H1 (cell line): ENCODE data around the gene SPSB1. TPM values are rescaled to one million over a fixed set of nuclear protein-coding genes. Genes with fewer than 3 reads are reported as not detected.
A peak's percentile ranks its signal among the peaks of the same experiment; 100 is the strongest.

ENCODE experiments used
- CTCF ChIA-PET: fragments of 300-600 bp; sonication (Branson Sonifier 250); formaldehyde crosslinking; loops from one replicate; lab custom pipeline; 2021; ENCODE audit not compliant: partially characterized antibody; lab: Charles Lee
- POLR2A ChIA-PET: fragments of 300-600 bp; sonication (Branson Sonifier 250); formaldehyde crosslinking; loops from one replicate; lab custom pipeline; 2021; ENCODE audit warnings: inconsistent platforms; ENCODE audit not compliant: partially characterized antibody; lab: Charles Lee
- DNase-seq, 2 experiments: peaks; one replicate each; pipeline versions ENCODE4 v3.0.0 to v3.0.0-alpha.2; 2010 to 2022; ENCODE audit warnings: low spot score in 2 of 2, low read depth in 1 of 2, mixed read lengths in 1 of 2
- FAIRE-seq: peaks from 2 replicates; lab custom pipeline; 2011; peaks lifted over from hg19 to GRCh38; lab: Jason Lieb, UNC
- H2AFZ ChIP-seq: 2 replicates; pipeline ENCODE4 v1.8.1; 2012; ENCODE audit warnings: low read length, inconsistent platforms
- H2AK5ac ChIP-seq: 2 replicates; pipeline ENCODE4 v1.6.1; 2013; ENCODE audit warnings: low read depth, low read length
- H2BK120ac ChIP-seq: replicated peaks from 2 replicates; pipeline ENCODE3; 2013; ENCODE audit warnings: low read depth, low read length, inconsistent platforms
- H2BK12ac ChIP-seq: 2 replicates; pipeline ENCODE4 v1.6.1; 2013; ENCODE audit warnings: low read depth, low read length
- H2BK15ac ChIP-seq: 2 replicates; pipeline ENCODE4 v1.6.1; 2013; ENCODE audit warnings: low read length
- H2BK20ac ChIP-seq: 2 replicates; pipeline ENCODE4 v1.6.1; 2013; ENCODE audit warnings: low read length
- H2BK5ac ChIP-seq: 2 replicates; pipeline ENCODE4 v1.6.1; 2013; ENCODE audit warnings: low read depth, low read length
- H3K14ac ChIP-seq: 2 replicates; pipeline ENCODE4 v1.6.1; 2013; ENCODE audit warnings: inconsistent platforms; ENCODE audit not compliant: insufficient read length
- H3K18ac ChIP-seq: 2 replicates; pipeline ENCODE4 v1.6.1; 2013; ENCODE audit warnings: low read length; ENCODE audit errors: extremely low read depth
- H3K23ac ChIP-seq: 2 replicates; pipeline ENCODE4 v1.6.1; 2013; ENCODE audit warnings: inconsistent platforms; ENCODE audit not compliant: insufficient read length
- H3K23me2 ChIP-seq: 2 replicates; pipeline ENCODE4 v1.6.1; 2013; ENCODE audit warnings: low read depth, low read length
- H3K27ac ChIP-seq: 2 replicates; pipeline ENCODE4 v1.6.1; 2011; ENCODE audit warnings: low read depth, low read length, inconsistent platforms
- H3K27me3 ChIP-seq, 4 experiments: replicated peaks in 1 of 4; 1 replicate in 1 of 4; 2 replicates in 3 of 4; pipeline versions ENCODE4 v1.6.1 to v1.8.1; 2011 to 2013; ENCODE audit warnings: low read length in 3 of 4, mild to moderate bottlenecking in 3 of 4, inconsistent platforms in 2 of 4, mixed read lengths in 2 of 4, moderate library complexity in 1 of 4; ENCODE audit not compliant: control insufficient read depth in 3 of 4, insufficient read depth in 3 of 4; ENCODE audit errors: extremely low read depth in 1 of 4
- H3K36me3 ChIP-seq, 4 experiments: 2 replicates each; pipeline versions ENCODE4 v1.6.1 to v1.8.1; 2011 to 2013; ENCODE audit warnings: mild to moderate bottlenecking in 4 of 4, low read length in 3 of 4, moderate library complexity in 2 of 4, control low read depth in 1 of 4, inconsistent platforms in 1 of 4; ENCODE audit not compliant: insufficient read depth in 4 of 4, control insufficient read depth in 2 of 4
- H3K4ac ChIP-seq: replicated peaks from 2 replicates; pipeline ENCODE3; 2013; ENCODE audit warnings: low read length, low read depth, mixed read lengths, inconsistent platforms; ENCODE audit not compliant: insufficient read length
- H3K4me1 ChIP-seq, 4 experiments: replicated peaks in 1 of 4; 1 replicate in 1 of 4; 2 replicates in 3 of 4; pipeline versions ENCODE4 v1.6.1 to v1.8.1; 2011 to 2013; ENCODE audit warnings: low read length in 3 of 4, inconsistent platforms in 2 of 4, mixed read lengths in 1 of 4; ENCODE audit not compliant: insufficient read depth in 4 of 4, control insufficient read depth in 3 of 4
- H3K4me2 ChIP-seq, 2 experiments: 2 replicates each; pipeline versions ENCODE4 v1.6.1 to v1.8.1; 2011 to 2013; ENCODE audit warnings: low read depth in 2 of 2, low read length in 2 of 2, control low read depth in 1 of 2, inconsistent platforms in 1 of 2, mild to moderate bottlenecking in 1 of 2; ENCODE audit not compliant: insufficient read depth in 1 of 2
- H3K4me3 ChIP-seq, 4 experiments: fragments of 200-600, 300-600 bp in 1 of 4; sonication (generic), shearing (Covaris generic), sonication (Bioruptor Twin) in 1 of 4; 2 replicates each; pipeline versions ENCODE4 v1.5.1 to v1.8.1; 2011 to 2016; ENCODE audit warnings: low read length in 4 of 4, low read depth in 3 of 4, control low read depth in 2 of 4, inconsistent platforms in 2 of 4, mild to moderate bottlenecking in 2 of 4, mixed read lengths in 1 of 4, moderate library complexity in 1 of 4; ENCODE audit not compliant: insufficient read depth in 2 of 4; ENCODE audit errors: extremely low read depth in 1 of 4
- H3K56ac ChIP-seq: replicated peaks from 2 replicates; pipeline ENCODE3; 2013; ENCODE audit warnings: low read depth, mild to moderate bottlenecking, mixed read lengths, low read length, inconsistent platforms; ENCODE audit not compliant: insufficient read length
- H3K79me1 ChIP-seq: 2 replicates; pipeline ENCODE4 v1.6.1; 2013; ENCODE audit warnings: low read depth, low read length, control low read depth
- H3K79me2 ChIP-seq, 2 experiments: 2 replicates each; pipeline versions ENCODE4 v1.6.1 to v1.8.1; 2012 to 2013; ENCODE audit warnings: low read length in 2 of 2, mild to moderate bottlenecking in 2 of 2, inconsistent platforms in 1 of 2; ENCODE audit not compliant: insufficient read depth in 2 of 2, control insufficient read depth in 1 of 2
- H3K9ac ChIP-seq, 4 experiments: replicated peaks in 1 of 4; 1 replicate in 1 of 4; 2 replicates in 3 of 4; pipeline versions ENCODE4 v1.6.1 to v1.8.1; 2011 to 2013; ENCODE audit warnings: low read depth in 3 of 4, low read length in 3 of 4, control low read depth in 2 of 4, mild to moderate bottlenecking in 2 of 4, moderate library complexity in 2 of 4, inconsistent platforms in 1 of 4; ENCODE audit errors: extremely low read depth in 1 of 4
- H3K9me3 ChIP-seq, 2 experiments: 2 replicates each; pipeline versions ENCODE4 v1.6.1 to v1.8.1; 2012 to 2013; ENCODE audit warnings: mild to moderate bottlenecking in 2 of 2, moderate library complexity in 2 of 2, control low read depth in 1 of 2, inconsistent platforms in 1 of 2, low read depth in 1 of 2, low read length in 1 of 2, mixed read lengths in 1 of 2; ENCODE audit not compliant: insufficient read depth in 2 of 2
- H4K20me1 ChIP-seq, 2 experiments: replicated peaks in 1 of 2; 2 replicates each; pipeline versions ENCODE3 to v1.8.1; 2011 to 2013; ENCODE audit warnings: inconsistent platforms in 2 of 2, low read length in 2 of 2, mild to moderate bottlenecking in 1 of 2; ENCODE audit not compliant: insufficient read depth in 2 of 2, control insufficient read depth in 1 of 2
- H4K5ac ChIP-seq: 2 replicates; pipeline ENCODE4 v1.6.1; 2013; ENCODE audit warnings: low read length, low read depth, mixed read lengths, inconsistent platforms; ENCODE audit not compliant: insufficient read length
- H4K8ac ChIP-seq: 2 replicates; pipeline ENCODE4 v1.8.0; 2013; ENCODE audit warnings: mild to moderate bottlenecking, moderate library complexity, low read length, inconsistent platforms; ENCODE audit not compliant: insufficient read depth; ENCODE audit errors: extremely low read depth
- H4K91ac ChIP-seq: replicated peaks from 2 replicates; pipeline ENCODE3; 2013; ENCODE audit warnings: low read length, mixed read lengths, inconsistent platforms; ENCODE audit not compliant: insufficient read length
- BCL11A ChIP-seq, 2 experiments: IDR thresholded peaks; one replicate each; pipeline ENCODE4 v1.6.1; 2011; ENCODE audit warnings: low read depth in 2 of 2, low read length in 2 of 2, mild to moderate bottlenecking in 2 of 2
- CHD2 ChIP-seq: IDR thresholded peaks from 2 replicates; pipeline ENCODE4 v1.6.1; 2012; ENCODE audit warnings: low read length, improper control_type of control experiment
- CTBP2 ChIP-seq: IDR thresholded peaks from 2 replicates; pipeline ENCODE4 v1.7.0; 2011; ENCODE audit warnings: borderline replicate concordance, mild to moderate bottlenecking, moderate library complexity, mixed read lengths, low read length; ENCODE audit not compliant: insufficient read depth, insufficient read length
- EZH2 ChIP-seq: fragments of 200-600 bp; sonication (generic); IDR thresholded peaks from 2 replicates; pipeline ENCODE4 v1.7.1; 2012; ENCODE audit warnings: low read depth, mild to moderate bottlenecking, moderate library complexity, low read length, inconsistent platforms; ENCODE audit not compliant: severe bottlenecking
- GTF2F1 ChIP-seq: IDR thresholded peaks from 2 replicates; pipeline ENCODE4 v1.6.1; 2012; ENCODE audit warnings: low read depth, low read length, improper control_type of control experiment, borderline replicate concordance
- HDAC6 ChIP-seq: IDR thresholded peaks from one replicate; pipeline ENCODE4 v1.7.1; 2012; ENCODE audit warnings: low read depth, mild to moderate bottlenecking, inconsistent platforms, low read length, moderate library complexity
- KDM4A ChIP-seq: IDR thresholded peaks from one replicate; pipeline ENCODE4 v1.7.1; 2012; ENCODE audit warnings: low read depth, mild to moderate bottlenecking, moderate library complexity, low read length, inconsistent platforms; ENCODE audit not compliant: severe bottlenecking
- NRF1 ChIP-seq: IDR thresholded peaks from 2 replicates; pipeline ENCODE4 v1.6.1; 2011; ENCODE audit warnings: mild to moderate bottlenecking, low read depth, low read length, improper control_type of control experiment
- RBBP5 ChIP-seq: IDR thresholded peaks from 2 replicates; pipeline ENCODE4 v1.7.1; 2012; ENCODE audit warnings: low read depth, mild to moderate bottlenecking, inconsistent platforms, low read length, moderate library complexity, borderline replicate concordance
- SIRT6 ChIP-seq: IDR thresholded peaks from one replicate; pipeline ENCODE4 v1.7.1; 2012; ENCODE audit warnings: low read length, inconsistent platforms
- SUZ12 ChIP-seq: fragments of 200-600 bp; sonication (generic); IDR thresholded peaks from 2 replicates; pipeline ENCODE4 v1.6.1; 2012; ENCODE audit warnings: mild to moderate bottlenecking, inconsistent platforms, low read length, moderate library complexity, mixed read lengths
- TCF12 ChIP-seq: IDR thresholded peaks from 2 replicates; pipeline ENCODE4 v1.6.1; 2011; ENCODE audit warnings: low read depth, mild to moderate bottlenecking, low read length
- WGBS, 2 experiments: shearing (Covaris generic) in 1 of 2; methylation state at CpG; one replicate each; pipeline versions ENCODE4 v1.1.6 to v1.1.7; 2013 to 2015; ENCODE audit warnings: low lambda C conversion rate in 2 of 2, mixed read lengths in 2 of 2, inconsistent platforms in 1 of 2, low coverage in 1 of 2, missing lambda C conversion rate in 1 of 2; ENCODE audit not compliant: insufficient replicate concordance in 2 of 2, insufficient coverage in 1 of 2, insufficient read length in 1 of 2; ENCODE audit errors: extremely low coverage in 1 of 2, missing lambda C conversion rate in 1 of 2; 5-methylcytosine and 5-hydroxymethylcytosine counted together
- polyA plus RNA-seq, 7 experiments: library from polyadenylated mRNA; depleted of rRNA in 3 of 7; stranded (reverse) in 5 of 7; unstranded in 2 of 7; fragments of >200 nt in 5 of 7; fragments of 200-250 nt in 2 of 7; gene quantifications; 1 replicate in 5 of 7; 2 replicates in 1 of 7; 4 replicates in 1 of 7; pipeline versions ENCODE4 v1.2.1 to v1.2.3, GENCODE V29; 2011 to 2013; ENCODE audit warnings: missing spikeins in 2 of 7, mixed read lengths in 2 of 7
- total RNA-seq: library from RNA; stranded (reverse); fragmentation: NEBNext Ultra II Directional; extraction: Animal tissue kit (Norgen Biotek cat#: 25700); gene quantifications from 2 replicates; pipeline ENCODE4 v1.2.1, GENCODE V29; 2021
- TF ChIP-seq, protein P1 (sequence below): IDR thresholded peaks from 2 replicates; pipeline ENCODE4 v1.6.1; 2012; ENCODE audit warnings: inconsistent platforms

Gene SPSB1
- total and polyA plus RNA-seq, 2 of the 8 experiments (the other 6 are each of a cell fraction or from before 2014, with no cell fraction given): 5.3 to 6.4 TPM

DNA sequence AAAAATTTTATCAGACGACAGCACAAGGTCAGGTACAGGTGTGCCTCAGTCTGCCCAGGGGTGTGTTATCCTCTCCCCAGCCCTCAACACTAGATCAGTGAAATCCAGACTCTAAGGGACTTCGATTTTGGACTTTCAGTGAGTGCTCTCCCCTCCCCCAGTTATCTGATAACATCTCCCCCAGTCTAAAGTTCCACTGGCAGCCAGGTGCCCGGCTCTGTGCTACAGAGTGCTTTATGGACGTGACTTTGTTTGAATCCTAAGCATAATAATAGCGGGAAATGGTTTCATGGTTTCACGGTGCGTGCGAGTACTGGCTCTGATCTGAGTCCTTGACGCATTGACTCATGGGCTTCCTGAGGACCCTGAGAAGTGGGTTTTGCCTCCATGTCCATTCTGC is 3.2 kb downstream of the SPSB1 start:
- Histone ChIP-seq H3K27me3 (peaks cover 0 to 21% (median 16%) of the 10 kb centered on the region in 4 experiments; a peak in 6 of 7 replicates), H4K5ac (no peak overlapping the region), H3K79me2 (no peaks in the 10 kb centered on the region; a peak in 2 of 4 replicates), H3K27ac (no peak overlapping the region), H4K8ac (no peak overlapping the region), H3K36me3 (no peaks in the 10 kb centered on the region), H2BK5ac (no peak overlapping the region), H4K91ac (no peak overlapping the region), H3K23ac (no peak overlapping the region), H2BK15ac (0 out of 2 replicates have a peak overlapping the region, but pooled peaks have one; percentile 29), H2AFZ (no peak overlapping the region), H3K4me2 (no peak overlapping the region), H3K9me3 (no peaks in the 10 kb centered on the region), H3K14ac (no peak overlapping the region), H4K20me1 (peaks cover 0 to 20% of the 10 kb centered on the region in 2 experiments), H2AK5ac (no peak overlapping the region), H2BK120ac (no peak overlapping the region), H3K79me1 (peaks cover 9% of the 10 kb centered on the region; the same call in 1 of the 2 replicates), H2BK12ac (0 out of 2 replicates have a peak overlapping the region, but pooled peaks have one; percentile 42), H3K4me3 (no peak overlapping the region), H3K9ac (no peak overlapping the region), H3K4ac (no peak overlapping the region), H3K18ac (no peak overlapping the region), H3K56ac (no peak overlapping the region), H3K23me2 (peaks cover 11% of the 10 kb centered on the region), H2BK20ac (no peak overlapping the region), H3K4me1 (peaks cover 0 to 10% (median 5%) of the 10 kb centered on the region in 4 experiments; a peak in 4 of 7 replicates)
- no peak for FAIRE-seq
- CTCF ChIA-PET: interaction anchor here (0.6 to 1.4 kb wide), 4 partner anchors 109 to 198 kb away, joined by 3 to 5 read pairs (median 4); no protein-coding TSS in a partner anchor
- DNase-seq: no peak
- 74% methylated on average over 9 of the region's 9 CpGs; no CpG with 5 or more reads in 1 of the 2 experiments for WGBS, 2 experiments
- POLR2A ChIA-PET: no interaction called here
- no peak for TF ChIP-seq BCL11A (IDR thresholded peaks at IDR 0.05; ENCODE audit: low read depth in 2 of 2, low read length in 2 of 2)
- TF ChIP-seq, protein P1, sequence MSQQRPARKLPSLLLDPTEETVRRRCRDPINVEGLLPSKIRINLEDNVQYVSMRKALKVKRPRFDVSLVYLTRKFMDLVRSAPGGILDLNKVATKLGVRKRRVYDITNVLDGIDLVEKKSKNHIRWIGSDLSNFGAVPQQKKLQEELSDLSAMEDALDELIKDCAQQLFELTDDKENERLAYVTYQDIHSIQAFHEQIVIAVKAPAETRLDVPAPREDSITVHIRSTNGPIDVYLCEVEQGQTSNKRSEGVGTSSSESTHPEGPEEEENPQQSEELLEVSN: no peak
- no peak for TF ChIP-seq KDM4A
- TF ChIP-seq GTF2F1: no peak
- TF ChIP-seq CTBP2: no peak
- TF ChIP-seq RBBP5: no peak
- no peak for TF ChIP-seq NRF1
- TF ChIP-seq CHD2: no peak
- no peak for TF ChIP-seq SIRT6
- TF ChIP-seq HDAC6: no peak
- no peak for TF ChIP-seq TCF12
- TF ChIP-seq SUZ12: no peak
- TF ChIP-seq EZH2: no peak
